Stimulated activated CD4-positive, alpha-beta T cell treated with anti-CD3 and anti-CD28 coated beads, Interleukin-4, amount 100 ng/mL, for 1 hour (primary cell): ENCODE measurements around the gene CDNF.

Experiments used
- DNase-seq: peaks from one replicate; pipeline ENCODE4 v3.0.0-alpha.2; 2020

Gene CDNF

DNA sequence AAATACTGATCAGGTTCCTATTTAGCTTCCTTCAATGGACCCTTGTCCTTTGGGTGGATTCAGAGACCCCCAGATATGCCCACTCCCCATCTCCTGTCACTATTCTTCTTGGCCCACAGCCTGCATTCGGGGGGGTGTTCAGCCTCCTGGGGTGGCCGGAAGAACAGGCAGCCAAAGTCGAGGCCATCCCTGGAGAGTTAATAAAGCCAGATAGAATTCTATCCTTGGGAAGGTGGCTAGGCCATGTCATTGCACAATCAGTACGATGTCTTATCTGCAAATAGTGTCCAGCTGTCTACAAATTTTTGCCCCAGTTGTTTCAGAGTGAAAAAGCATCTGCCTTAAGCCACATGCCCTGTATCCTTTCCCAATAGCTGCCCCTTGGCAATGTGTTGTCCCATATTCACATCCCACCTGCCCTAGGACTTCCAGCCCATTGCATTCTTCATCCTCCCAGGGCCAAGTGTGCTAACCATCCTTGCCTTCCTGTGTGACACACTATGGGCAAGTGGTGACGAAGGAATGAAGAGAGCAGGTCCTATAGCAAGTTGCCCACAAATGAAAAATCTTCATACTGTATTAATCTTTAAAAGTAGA lies 53.3 kb downstream of the CDNF start:
- DNase-seq = no peak

DNA sequence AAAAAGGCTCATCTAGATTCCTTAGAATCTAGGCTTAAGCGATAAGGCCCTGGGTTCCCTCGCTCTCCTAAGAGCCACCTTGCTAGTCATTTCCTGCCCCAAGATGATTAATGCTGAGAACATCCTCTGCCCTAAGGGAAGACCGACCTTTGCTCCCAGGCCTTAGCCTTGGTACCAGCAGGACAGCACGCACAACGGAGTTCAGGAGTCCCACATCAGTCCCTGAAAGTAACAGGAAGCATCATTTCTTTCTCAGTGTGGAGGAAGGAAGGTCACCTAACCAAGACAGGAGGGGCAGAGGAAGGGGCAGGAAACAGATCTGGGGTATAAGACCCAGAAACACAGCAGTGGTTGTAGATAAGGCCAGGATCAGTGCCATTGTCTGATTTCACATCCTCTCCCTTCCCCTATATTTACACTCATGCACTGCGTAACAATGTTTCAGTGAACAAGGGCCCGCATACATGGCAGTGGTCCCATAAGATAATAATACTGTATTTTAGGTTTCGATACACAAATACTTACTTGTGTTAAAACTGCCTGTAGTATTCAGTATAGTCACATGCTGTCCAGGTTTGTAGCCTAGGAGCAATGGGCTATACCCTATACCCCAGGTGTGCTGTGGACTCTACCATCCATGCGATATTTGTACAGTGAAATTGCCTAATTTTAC lies 55.0 kb downstream of the CDNF start:
- DNase-seq = no peak

- DNase-seq = no peak
These were observed 56.1 kb downstream of the CDNF start for GRCh38 chr10:14781763-14782162.

GRCh38 chr10:14779001-14779651 lies 58.7 kb downstream of the CDNF start:
- DNase-seq = no peak

DNA sequence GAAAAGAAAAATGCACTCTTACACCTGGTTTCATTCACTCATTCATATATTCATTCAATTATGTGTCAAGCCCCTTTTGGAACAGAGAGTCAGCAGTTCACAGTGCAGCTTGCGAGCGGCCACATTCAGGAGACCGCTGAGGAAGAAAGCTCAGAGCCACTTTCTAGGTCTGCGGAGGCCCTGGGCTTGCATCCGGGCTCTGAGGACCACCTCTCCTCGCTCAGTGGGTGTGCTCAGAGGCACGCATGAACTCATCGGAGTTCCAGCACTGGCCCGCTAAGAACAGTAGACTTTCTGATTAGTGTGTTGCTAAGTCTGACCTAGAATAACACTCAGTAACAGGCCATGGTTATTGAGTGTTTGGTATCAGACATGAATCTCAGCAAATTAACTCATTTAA lies 61.3 kb downstream of the CDNF start:
- DNase-seq = no peak

DNA sequence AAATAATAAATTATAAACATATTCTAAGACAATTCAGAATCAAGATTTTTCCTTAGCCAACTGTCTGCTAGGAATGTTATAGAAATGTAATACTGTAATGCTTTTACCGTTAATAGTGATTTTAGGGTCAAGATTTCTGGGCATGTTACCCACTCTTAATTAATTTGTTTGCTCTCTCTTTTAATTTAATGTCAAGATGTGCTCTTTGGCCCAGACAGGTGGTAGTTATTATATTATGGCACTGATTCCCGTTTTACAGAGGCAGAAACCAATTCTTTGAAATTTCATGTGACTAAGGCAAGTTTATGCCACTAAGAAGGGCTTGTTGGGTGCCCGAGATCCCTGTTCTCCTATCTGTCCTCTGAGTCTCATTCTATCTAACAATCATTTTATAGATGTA lies 62.2 kb downstream of the CDNF start:
- no peak for DNase-seq

- DNase-seq = no peak
These were observed 63.0 kb downstream of the CDNF start, which contains the start of gene FAM107B for GRCh38 chr10:14774797-14775196. Gene FAM107B, minus strand, starts transcription at chr10:14774897. Its CDS starts 234 bp downstream, at chr10:14774663.

DNA sequence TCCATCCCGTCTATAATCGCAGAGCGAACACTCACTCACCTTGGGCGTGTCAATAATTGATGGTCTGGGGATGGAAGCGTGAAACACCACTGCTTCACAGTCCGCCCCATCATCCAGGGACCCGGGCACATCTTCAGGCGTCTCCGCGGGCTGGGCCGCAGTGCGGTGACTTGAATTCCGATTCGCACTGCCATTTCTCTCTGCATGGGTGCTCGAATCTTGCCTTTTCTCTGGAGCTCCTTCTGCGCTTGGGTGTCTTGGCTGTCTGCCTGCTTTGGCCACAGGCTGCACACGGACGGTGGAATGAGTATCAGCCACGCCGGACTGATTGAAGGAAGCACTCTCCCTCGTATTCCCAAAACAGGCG lies 63.6 kb downstream of the CDNF start:
- no peak for DNase-seq

GRCh38 chr10:14773551-14774213 lies 64.2 kb downstream of the CDNF start:
- no peak for DNase-seq

DNA sequence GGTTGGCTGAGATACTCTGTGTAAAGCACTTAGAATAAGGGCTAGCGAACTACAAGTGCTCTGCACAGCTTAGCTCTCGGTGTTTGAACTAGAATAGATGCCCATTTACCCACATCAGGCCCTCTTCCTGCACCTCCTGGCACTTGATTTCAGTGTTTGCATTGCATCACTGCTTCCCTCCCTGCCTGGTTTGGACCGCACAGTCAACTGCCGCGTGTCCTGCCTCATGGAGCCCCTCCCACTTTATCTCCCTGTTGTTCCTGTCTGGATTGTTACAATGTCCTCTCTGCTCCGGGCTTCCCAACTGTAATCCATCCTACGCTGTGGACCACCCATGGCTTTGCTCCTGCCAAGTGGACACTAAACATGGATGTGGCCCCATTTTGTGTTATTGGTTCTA lies 65.4 kb downstream of the CDNF start:
- DNase-seq = no peak

GRCh38 chr10:14770927-14771326 lies 66.9 kb downstream of the CDNF start:
- DNase-seq = no peak
